HG03457 (cell line): ENCODE results near the gene NLGN4X.

Experiments
- ATAC-seq: cut with Tn5 transposase; IDR thresholded peaks from one replicate; pipeline ENCODE4 v1.9.1; 2021; ENCODE audit warnings: moderate number of reproducible peaks; ENCODE audit not compliant: unreplicated experiment

Gene NLGN4X

GRCh38 chrX:5876984-5877596 lies 351.6 kb downstream of the NLGN4X start:
- no peak for ATAC-seq

- no peak for ATAC-seq
These were observed 358.4 kb downstream of the NLGN4X start for GRCh38 chrX:5870238-5870637.

GRCh38 chrX:5869786-5870185 lies 358.9 kb downstream of the NLGN4X start:
- no peak for ATAC-seq

GRCh38 chrX:5867778-5868177 lies 360.9 kb downstream of the NLGN4X start:
- no peak for ATAC-seq

- no peak for ATAC-seq
These were observed 371.4 kb downstream of the NLGN4X start for GRCh38 chrX:5857232-5857631.

GRCh38 chrX:5852941-5853340 lies 375.7 kb downstream of the NLGN4X start:
- no peak for ATAC-seq

- ATAC-seq: no peak
These were observed 386.1 kb downstream of the NLGN4X start for GRCh38 chrX:5842601-5843000.
